NAMALWA (cell line): ENCODE measurements around the gene SLC6A16.
"Not testable (repeated sequence)": the region's sequence is repeated elsewhere in the genome, so short reads cannot be mapped to it uniquely, and the experiment has no call there.

Experiments
- DNase-seq: peaks from one replicate; pipeline ENCODE4 v3.0.0-alpha.2; 2015; ENCODE audit warnings: low spot score

SLC6A16 gene

DNA sequence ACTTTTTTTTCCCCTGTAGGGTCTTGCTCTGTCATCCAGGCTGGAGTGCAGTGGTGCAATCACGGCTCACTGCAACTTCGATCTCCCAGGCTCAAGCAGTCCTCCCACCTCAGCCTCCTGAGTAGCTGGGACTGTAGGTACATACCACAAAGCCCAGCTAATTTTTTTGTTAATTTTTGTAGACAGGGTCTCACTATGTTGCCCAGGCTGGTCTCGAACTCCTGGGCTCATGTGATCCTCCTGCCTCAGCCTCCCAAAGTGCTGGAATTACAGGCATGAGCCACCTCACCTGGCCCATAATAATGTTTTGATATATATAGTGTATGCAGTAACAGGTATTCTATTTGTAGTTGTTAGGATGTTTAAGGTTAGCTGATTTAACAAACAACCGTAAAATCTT is 6.2 kb upstream of the SLC6A16 start:
- DNase-seq = not testable (repeated sequence)

DNA sequence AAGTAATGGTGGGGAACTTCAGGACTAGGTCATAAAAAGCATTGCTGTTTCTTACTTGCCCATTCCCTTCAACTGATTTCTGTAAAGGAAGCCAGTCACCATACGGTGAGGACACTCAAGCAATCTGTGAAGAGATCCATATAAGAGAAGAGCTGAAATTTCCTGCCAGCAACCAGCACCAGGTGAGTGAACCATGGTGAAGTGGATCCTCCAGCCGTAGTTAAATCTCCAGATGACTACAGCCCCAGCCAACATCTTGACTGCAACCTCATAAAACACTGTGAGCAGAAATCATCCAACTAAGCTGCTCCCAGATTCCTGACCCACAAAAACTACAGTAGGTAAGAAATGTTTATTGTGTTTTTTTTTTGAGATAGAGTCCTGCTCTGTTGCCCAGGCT is 3.8 kb upstream of the SLC6A16 start:
- no peak for DNase-seq

- peak; percentile 90 for DNase-seq
These were observed 3.0 kb upstream of the SLC6A16 start for GRCh38 chr19:49327878-49328544.

- DNase-seq = peak; percentile 87
These were observed 1.2 kb upstream of the SLC6A16 start for GRCh38 chr19:49326165-49326704.

DNA sequence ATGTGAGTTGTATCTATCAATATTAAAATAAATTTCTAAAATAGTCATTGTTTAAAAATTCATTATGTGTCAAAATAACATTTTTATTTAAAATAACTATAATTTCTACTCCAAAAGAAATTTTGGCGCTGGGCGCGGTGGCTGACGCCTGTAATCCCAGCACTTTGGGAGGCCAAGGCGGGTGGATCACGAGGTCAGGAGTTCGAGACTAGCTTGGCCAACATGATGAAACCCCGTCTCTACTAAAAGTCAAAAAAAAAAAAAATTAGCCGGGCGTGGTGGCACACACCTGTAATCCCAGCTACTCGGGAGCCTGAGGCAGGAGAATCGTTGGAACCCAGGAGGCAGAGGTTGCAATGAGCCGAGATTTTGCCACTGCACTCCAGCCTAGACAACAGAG is 765 bp upstream of the SLC6A16 start:
- not testable (repeated sequence) for DNase-seq

GRCh38 chr19:49318296-49318695 is 6.7 kb downstream of the SLC6A16 start:
- no peak for DNase-seq

DNA sequence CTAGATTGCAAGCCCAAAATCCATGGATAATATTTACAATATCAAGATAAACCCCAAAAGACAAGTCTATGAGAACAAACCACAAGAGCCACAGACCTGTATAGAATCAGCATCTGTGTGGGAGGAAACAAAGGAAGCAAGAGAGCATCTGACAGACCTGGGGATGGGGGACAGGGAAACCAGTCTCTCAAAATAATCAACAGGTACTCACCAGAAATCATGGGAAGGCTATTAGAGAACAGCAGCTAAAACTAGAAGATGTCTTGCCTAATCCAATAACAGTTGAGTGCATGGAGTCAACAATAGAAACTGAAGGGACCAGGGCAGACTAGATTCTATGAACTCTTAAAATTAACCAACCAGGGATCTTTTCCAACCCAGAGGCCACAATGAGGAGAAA is 8.7 kb downstream of the SLC6A16 start:
- no peak for DNase-seq

- no peak for DNase-seq
These were observed 9.9 kb downstream of the SLC6A16 start for GRCh38 chr19:49315111-49315510.

GRCh38 chr19:49309087-49309486 is 15.9 kb downstream of the SLC6A16 start:
- peak; percentile 20 for DNase-seq

- peak; percentile 31 for DNase-seq
These were observed 18.3 kb downstream of the SLC6A16 start for GRCh38 chr19:49306734-49307133.

GRCh38 chr19:49301866-49302252 is 23.1 kb downstream of the SLC6A16 start:
- no peak for DNase-seq

DNA sequence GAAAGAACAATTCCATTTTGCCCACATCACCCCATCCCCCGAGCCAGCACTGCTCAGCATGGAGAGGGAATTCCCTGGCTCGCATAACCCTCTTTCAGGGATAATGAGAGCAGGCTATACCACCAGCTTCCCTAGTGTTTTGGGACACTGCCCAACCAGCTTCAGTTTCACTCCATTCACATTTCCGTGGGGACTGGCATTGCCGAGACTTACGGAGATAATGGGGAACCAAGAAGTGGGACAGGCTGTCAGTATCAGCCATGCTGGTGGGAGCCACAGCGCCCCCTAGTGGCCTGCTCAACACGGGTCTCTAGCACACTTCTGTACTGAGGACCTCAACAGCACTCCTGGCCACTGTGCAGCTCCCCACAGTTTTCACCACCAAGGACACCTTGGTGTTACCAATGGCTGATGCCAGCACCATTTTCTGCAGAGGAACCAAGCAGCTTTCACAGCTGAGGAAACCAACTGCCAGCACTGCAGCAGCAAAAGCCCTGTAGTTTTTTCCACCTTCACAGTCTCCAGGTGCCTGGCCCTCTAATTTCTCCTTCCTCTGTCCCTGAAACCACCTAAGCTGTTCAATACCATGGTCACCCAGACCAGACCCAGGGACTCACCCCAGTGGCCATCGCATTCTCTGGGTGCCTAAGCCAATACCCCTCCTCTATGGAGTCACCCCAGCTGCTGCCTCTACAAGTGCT is 23.7 kb downstream of the SLC6A16 start:
- DNase-seq = peak; percentile 85

DNA sequence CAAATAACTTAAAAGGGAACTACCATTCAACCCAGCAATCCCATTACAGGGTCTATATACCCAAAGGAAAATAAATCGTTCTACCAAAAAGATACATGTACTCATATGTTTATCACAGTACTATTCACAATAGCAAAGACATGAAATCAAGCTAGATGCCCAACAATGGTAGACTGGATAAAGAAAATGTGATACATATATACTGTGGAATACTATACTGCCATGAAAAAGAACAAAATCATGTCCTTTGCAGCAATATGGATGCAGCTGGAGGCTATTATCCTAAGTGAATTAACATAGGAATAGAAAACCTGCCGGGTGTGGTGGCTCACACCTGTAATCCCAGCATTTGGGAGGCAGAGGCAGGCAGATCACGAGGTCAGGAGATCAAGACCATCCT is 26.3 kb downstream of the SLC6A16 start:
- not testable (repeated sequence) for DNase-seq

GRCh38 chr19:49297403-49297802 is 27.6 kb downstream of the SLC6A16 start:
- no peak for DNase-seq

GRCh38 chr19:49295208-49295880 is 29.6 kb downstream of the SLC6A16 start:
- DNase-seq = no peak

DNA sequence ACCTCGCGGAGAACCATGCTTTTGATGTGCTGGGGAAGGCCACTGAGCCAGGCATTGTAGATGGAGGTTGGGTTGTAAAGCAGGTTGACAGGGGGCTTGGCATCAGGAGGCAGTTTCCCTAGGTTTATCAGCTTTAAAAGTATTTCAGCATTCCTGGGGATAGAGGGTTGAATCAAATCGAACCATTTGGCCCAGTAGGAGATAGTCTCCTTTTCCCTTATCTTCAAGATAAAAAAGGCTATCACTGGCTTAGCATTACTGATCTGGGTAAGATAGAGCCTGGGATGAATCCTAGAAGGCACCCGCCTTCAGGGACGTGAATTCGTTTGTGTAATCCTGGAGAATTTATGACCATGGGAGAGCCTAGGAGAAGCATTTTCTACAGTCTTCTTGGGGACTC is 30.6 kb downstream of the SLC6A16 start:
- DNase-seq = no peak

- no peak for DNase-seq
These were observed 34.5 kb downstream of the SLC6A16 start for GRCh38 chr19:49290517-49290916.

- not testable (repeated sequence) for DNase-seq
These were observed 35.7 kb downstream of the SLC6A16 start for GRCh38 chr19:49289286-49289685.

DNA sequence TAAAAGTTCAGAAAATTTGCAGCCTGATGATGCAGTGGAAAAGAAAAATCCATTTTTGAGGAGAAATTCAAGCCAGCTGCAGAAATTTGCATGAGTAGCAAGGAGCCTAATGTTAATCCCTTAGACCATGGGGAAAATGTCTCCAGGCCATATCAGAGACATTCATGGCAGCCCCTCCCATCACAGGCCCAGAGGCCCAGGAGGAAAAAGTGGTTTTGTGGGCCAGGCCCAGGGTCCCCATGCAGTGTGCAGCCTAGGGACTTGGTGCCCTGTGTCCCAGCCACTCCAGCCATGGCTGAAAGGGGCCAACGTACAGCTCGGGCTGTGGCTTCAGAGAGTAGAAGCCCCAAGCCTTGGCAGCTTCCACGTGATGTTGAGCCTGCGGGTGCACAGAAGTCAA is 36.8 kb downstream of the SLC6A16 start:
- DNase-seq = not testable (repeated sequence)

- DNase-seq = no peak
These were observed 37.7 kb downstream of the SLC6A16 start for GRCh38 chr19:49287141-49287770.

DNA sequence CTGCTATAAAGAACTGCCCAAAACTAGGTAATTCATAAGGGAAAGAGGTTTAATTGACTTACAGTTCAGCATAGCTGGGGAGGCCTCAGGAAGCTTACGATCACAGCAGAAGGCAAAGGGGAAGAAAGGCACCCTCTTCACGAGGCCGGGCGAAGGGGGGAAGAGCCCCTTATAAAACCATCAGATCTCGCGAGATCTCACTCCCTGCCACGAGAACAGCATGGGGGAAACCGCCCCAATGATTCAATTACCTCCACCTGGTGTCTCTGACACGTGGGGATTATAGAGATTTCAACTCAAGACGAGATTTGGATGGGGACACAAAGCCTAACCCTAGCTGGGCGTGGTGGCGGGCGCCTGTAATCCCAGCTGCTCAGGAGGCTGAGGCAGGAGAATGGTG is 42.8 kb downstream of the SLC6A16 start:
- no peak for DNase-seq

DNA sequence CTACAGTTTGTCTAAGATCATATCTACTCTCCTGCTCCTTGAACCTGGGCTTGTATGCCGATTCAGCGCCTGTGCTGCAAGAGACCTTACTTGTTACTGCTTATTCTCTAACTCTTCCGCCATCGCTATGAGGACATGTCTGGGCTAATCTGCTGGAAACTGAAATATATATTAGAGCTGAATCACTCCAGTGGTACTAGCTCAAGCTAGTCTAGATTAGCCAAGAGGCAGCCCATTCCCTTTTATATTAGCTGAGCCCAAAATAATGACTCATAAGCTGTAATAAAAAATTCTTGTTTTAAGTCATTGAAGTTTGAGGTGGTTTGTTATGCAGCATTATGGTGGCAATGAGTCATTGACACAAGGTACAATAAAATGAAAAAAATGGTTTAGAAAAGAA is 52.8 kb downstream of the SLC6A16 start:
- no peak for DNase-seq
